Measurements from ENCODE around the gene SBF1.

The SBF1 gene

GRCh38 chr22:50469377-50470305, 5.2 kb downstream of the SBF1 start:
- peak overlapping the region; percentile 57 for H3K9ac ChIP-seq (ENCODE audit: low read depth, low read length)
- no peaks in the 10 kb centered on the region for H3K27me3 ChIP-seq (ENCODE audit: control insufficient read depth, insufficient read depth, low read length)
- peaks cover 12% of the 10 kb centered on the region for H3K4me1 ChIP-seq (ENCODE audit: control insufficient read depth, insufficient read depth, low read length)
- H3K4me3 ChIP-seq (ENCODE audit: low read depth, low read length): no peak overlapping the region
- H3K9me3 ChIP-seq (ENCODE audit: control insufficient read depth, insufficient read depth, low read length): no peaks in the 10 kb centered on the region
- H3K36me3 ChIP-seq (ENCODE audit: control insufficient read depth, insufficient read depth, low read length): peaks cover 46% of the 10 kb centered on the region

- Histone ChIP-seq H3K27me3 (ENCODE audit: control insufficient read depth, insufficient read depth, low read length) (no peaks in the 10 kb centered on the region), H3K4me3 (ENCODE audit: low read depth, low read length) (no peak overlapping the region), H3K36me3 (ENCODE audit: control insufficient read depth, insufficient read depth, low read length) (peaks cover 56% of the 10 kb centered on the region), H3K9me3 (ENCODE audit: control insufficient read depth, insufficient read depth, low read length) (no peaks in the 10 kb centered on the region), H3K4me1 (ENCODE audit: control insufficient read depth, insufficient read depth, low read length) (peaks cover 12% of the 10 kb centered on the region), H3K9ac (ENCODE audit: low read depth, low read length) (peak overlapping the region; percentile 47)
Observed at GRCh38 chr22:50468626-50469025, 6.2 kb downstream of the SBF1 start.

- H3K4me1 ChIP-seq (ENCODE audit: control insufficient read depth, insufficient read depth, low read length): peaks cover 8% of the 10 kb centered on the region
- no peak overlapping the region for H3K4me3 ChIP-seq (ENCODE audit: low read depth, low read length)
- H3K9ac ChIP-seq (ENCODE audit: low read depth, low read length): no peak overlapping the region
Observed at GRCh38 chr22:50467773-50468440, 6.9 kb downstream of the SBF1 start.

GRCh38 chr22:50467341-50467740, 7.5 kb downstream of the SBF1 start:
- Histone ChIP-seq H3K27me3 (ENCODE audit: control insufficient read depth, insufficient read depth, low read length) (no peaks in the 10 kb centered on the region), H3K36me3 (ENCODE audit: control insufficient read depth, insufficient read depth, low read length) (peaks cover 60% of the 10 kb centered on the region), H3K9me3 (ENCODE audit: control insufficient read depth, insufficient read depth, low read length) (no peaks in the 10 kb centered on the region), H3K4me3 (ENCODE audit: low read depth, low read length) (no peak overlapping the region), H3K4me1 (ENCODE audit: control insufficient read depth, insufficient read depth, low read length) (peaks cover 8% of the 10 kb centered on the region), H3K9ac (ENCODE audit: low read depth, low read length) (no peak overlapping the region)

More at GRCh38 chr22:50467773-50468440, 6.9 kb downstream of the SBF1 start:
- H3K27me3 ChIP-seq (ENCODE audit: control insufficient read depth, insufficient read depth, low read length): no peaks in the 10 kb centered on the region
- no peaks in the 10 kb centered on the region for H3K9me3 ChIP-seq (ENCODE audit: control insufficient read depth, insufficient read depth, low read length)
- H3K36me3 ChIP-seq (ENCODE audit: control insufficient read depth, insufficient read depth, low read length): peaks cover 62% of the 10 kb centered on the region

- no peaks in the 10 kb centered on the region for H3K27me3 ChIP-seq (ENCODE audit: control insufficient read depth, insufficient read depth, low read length)
- H3K4me1 ChIP-seq (ENCODE audit: control insufficient read depth, insufficient read depth, low read length): peaks cover 6% of the 10 kb centered on the region
- peaks cover 72% of the 10 kb centered on the region for H3K36me3 ChIP-seq (ENCODE audit: control insufficient read depth, insufficient read depth, low read length)
Observed at GRCh38 chr22:50465066-50465930, 9.5 kb downstream of the SBF1 start.

GRCh38 chr22:50464451-50464850, 10.4 kb downstream of the SBF1 start:
- H3K4me3 ChIP-seq (ENCODE audit: low read depth, low read length): no peak overlapping the region
- H3K27me3 ChIP-seq (ENCODE audit: control insufficient read depth, insufficient read depth, low read length): no peaks in the 10 kb centered on the region
- peaks cover 79% of the 10 kb centered on the region for H3K36me3 ChIP-seq (ENCODE audit: control insufficient read depth, insufficient read depth, low read length)
- H3K9ac ChIP-seq (ENCODE audit: low read depth, low read length): no peak overlapping the region
- no peaks in the 10 kb centered on the region for H3K4me1 ChIP-seq (ENCODE audit: control insufficient read depth, insufficient read depth, low read length)
- no peaks in the 10 kb centered on the region for H3K9me3 ChIP-seq (ENCODE audit: control insufficient read depth, insufficient read depth, low read length)

More at GRCh38 chr22:50465066-50465930, 9.5 kb downstream of the SBF1 start:
- Histone ChIP-seq H3K9me3 (ENCODE audit: control insufficient read depth, insufficient read depth, low read length) (no peaks in the 10 kb centered on the region), H3K9ac (ENCODE audit: low read depth, low read length) (no peak overlapping the region), H3K4me3 (ENCODE audit: low read depth, low read length) (no peak overlapping the region)

- H3K36me3 ChIP-seq (ENCODE audit: control insufficient read depth, insufficient read depth, low read length): peaks cover 90% of the 10 kb centered on the region
- no peak overlapping the region for H3K4me3 ChIP-seq (ENCODE audit: low read depth, low read length)
- H3K4me1 ChIP-seq (ENCODE audit: control insufficient read depth, insufficient read depth, low read length): no peaks in the 10 kb centered on the region
- H3K9me3 ChIP-seq (ENCODE audit: control insufficient read depth, insufficient read depth, low read length): no peaks in the 10 kb centered on the region
- no peak overlapping the region for H3K9ac ChIP-seq (ENCODE audit: low read depth, low read length)
- no peaks in the 10 kb centered on the region for H3K27me3 ChIP-seq (ENCODE audit: control insufficient read depth, insufficient read depth, low read length)
Observed at GRCh38 chr22:50463188-50463900, 11.5 kb downstream of the SBF1 start.

- H3K4me1 ChIP-seq (ENCODE audit: control insufficient read depth, insufficient read depth, low read length): no peaks in the 10 kb centered on the region
- H3K27me3 ChIP-seq (ENCODE audit: control insufficient read depth, insufficient read depth, low read length): no peaks in the 10 kb centered on the region
- peaks cover 90% of the 10 kb centered on the region for H3K36me3 ChIP-seq (ENCODE audit: control insufficient read depth, insufficient read depth, low read length)
- H3K4me3 ChIP-seq (ENCODE audit: low read depth, low read length): no peak overlapping the region
- no peaks in the 10 kb centered on the region for H3K9me3 ChIP-seq (ENCODE audit: control insufficient read depth, insufficient read depth, low read length)
- no peak overlapping the region for H3K9ac ChIP-seq (ENCODE audit: low read depth, low read length)
Observed at GRCh38 chr22:50461979-50462540, 12.8 kb downstream of the SBF1 start.

GRCh38 chr22:50461536-50461935, 13.3 kb downstream of the SBF1 start:
- H3K36me3 ChIP-seq (ENCODE audit: control insufficient read depth, insufficient read depth, low read length): peaks cover 90% of the 10 kb centered on the region
- no peak overlapping the region for H3K4me3 ChIP-seq (ENCODE audit: low read depth, low read length)
- no peaks in the 10 kb centered on the region for H3K4me1 ChIP-seq (ENCODE audit: control insufficient read depth, insufficient read depth, low read length)
- no peaks in the 10 kb centered on the region for H3K9me3 ChIP-seq (ENCODE audit: control insufficient read depth, insufficient read depth, low read length)
- H3K9ac ChIP-seq (ENCODE audit: low read depth, low read length): no peak overlapping the region
- no peaks in the 10 kb centered on the region for H3K27me3 ChIP-seq (ENCODE audit: control insufficient read depth, insufficient read depth, low read length)

GRCh38 chr22:50460938-50461337, 13.9 kb downstream of the SBF1 start:
- Histone ChIP-seq H3K9ac (ENCODE audit: low read depth, low read length) (no peak overlapping the region), H3K4me1 (ENCODE audit: control insufficient read depth, insufficient read depth, low read length) (no peaks in the 10 kb centered on the region), H3K9me3 (ENCODE audit: control insufficient read depth, insufficient read depth, low read length) (no peaks in the 10 kb centered on the region), H3K4me3 (ENCODE audit: low read depth, low read length) (no peak overlapping the region), H3K27me3 (ENCODE audit: control insufficient read depth, insufficient read depth, low read length) (no peaks in the 10 kb centered on the region), H3K36me3 (ENCODE audit: control insufficient read depth, insufficient read depth, low read length) (peaks cover 87% of the 10 kb centered on the region)

Data from iPS-15b (cell line).